ENCODE measurements around the gene CSTPP1.
A peak's percentile ranks its signal among the peaks of the same experiment; 100 is the strongest.
"Not testable (repeated sequence)": the region's sequence is repeated elsewhere in the genome, so short reads cannot be mapped to it uniquely, and the experiment has no call there.

Gene CSTPP1

GRCh38 chr11:46918083-46918787 lies 18.3 kb upstream of the CSTPP1 start, which contains the start of gene LRP4:
Gene LRP4, minus strand, starts transcription at chr11:46918550. Its CDS starts 171 bp downstream, at chr11:46918379.
- peak within 1 kb of the TSS; percentile 77 for H2BK5ac ChIP-seq (ENCODE audit: low read length)
- H2AFZ ChIP-seq (ENCODE audit: low read length) = peak within 1 kb of the TSS; percentile 84
- no peak within 1 kb of the TSS for H2BK120ac ChIP-seq (ENCODE audit: low read depth, low read length)
- H3K14ac ChIP-seq (ENCODE audit: low read length) = peak within 1 kb of the TSS; percentile 78
- no peak for DNase-seq (ENCODE audit: low spot score)
- peak within 1 kb of the TSS; percentile 57 for H2AK5ac ChIP-seq (ENCODE audit: low read depth, low read length)
- H3K18ac ChIP-seq (ENCODE audit: low read length) = peak within 1 kb of the TSS; percentile 94
- no peak within 1 kb of the TSS for H4K8ac ChIP-seq (ENCODE audit: low read depth, low read length)
- no peak within 1 kb of the TSS for H3K4ac ChIP-seq (ENCODE audit: low read length)
- peak within 1 kb of the TSS; percentile 74 to 91 for H3K4me3 ChIP-seq (ENCODE audit: low read length in 2 of 2)
- H2BK12ac ChIP-seq (ENCODE audit: low read length) = no peak within 1 kb of the TSS
- peak within 1 kb of the TSS; percentile 87 for H2BK15ac ChIP-seq (ENCODE audit: low read length)
- H3K4me2 ChIP-seq (ENCODE audit: insufficient read depth, low read length, poor library complexity, severe bottlenecking) = peak within 1 kb of the TSS; percentile 91
- H3K27me3 ChIP-seq (ENCODE audit: control insufficient read depth in 3 of 3, insufficient read depth in 3 of 3, low read depth in 1 of 3, low read length in 3 of 3) = no peaks in the 10 kb centered on the region
- H3K23ac ChIP-seq (ENCODE audit: low read depth, low read length, poor library complexity) = peak within 1 kb of the TSS; percentile 20
- H3K79me1 ChIP-seq (ENCODE audit: low read depth, low read length) = peaks cover 7% of the 10 kb centered on the region
- H3K36me3 ChIP-seq (replicated peaks in 1 of 2; ENCODE audit: control insufficient read depth in 2 of 2, insufficient read depth in 2 of 2, low read length in 2 of 2) = no peaks in the 10 kb centered on the region
- H3K27ac ChIP-seq (replicated peaks; ENCODE audit: low read length) = no peak within 1 kb of the TSS
- no peak within 1 kb of the TSS for H4K91ac ChIP-seq (ENCODE audit: low read depth, low read length, poor library complexity)
- no peaks in the 10 kb centered on the region for H3K9me3 ChIP-seq (replicated peaks in 1 of 2; ENCODE audit: control insufficient read depth in 2 of 2, insufficient read depth in 1 of 2, low read depth in 1 of 2, low read length in 2 of 2)
- peak within 1 kb of the TSS; percentile 80 for H3K9ac ChIP-seq (ENCODE audit: low read depth, low read length, poor library complexity)
- H3K4me1 ChIP-seq (ENCODE audit: control insufficient read depth in 2 of 2, insufficient read depth in 1 of 2, low read depth in 1 of 2, low read length in 2 of 2) = peaks cover 24 to 37% of the 10 kb centered on the region in 2 donors
- WGBS, 2 donors (ENCODE audit: extremely low coverage in 2 of 2, insufficient read length in 2 of 2, insufficient replicate concordance in 1 of 2) = no CpG with 5 or more reads among the region's 97 CpGs

GRCh38 chr11:46918788-46919513 lies 17.6 kb upstream of the CSTPP1 start:
- no peak for DNase-seq (ENCODE audit: low spot score)
- no peaks in the 10 kb centered on the region for H3K36me3 ChIP-seq (replicated peaks in 1 of 2; ENCODE audit: control insufficient read depth in 2 of 2, insufficient read depth in 2 of 2, low read length in 2 of 2)
- no peak overlapping the region for H3K27ac ChIP-seq (replicated peaks; ENCODE audit: low read length)

GRCh38 chr11:46920755-46921154 lies 15.8 kb upstream of the CSTPP1 start:
- WGBS, 2 donors (ENCODE audit: extremely low coverage in 2 of 2, insufficient read length in 2 of 2, insufficient replicate concordance in 1 of 2) = no CpG with 5 or more reads among the region's 4 CpGs
- H4K8ac ChIP-seq (ENCODE audit: low read depth, low read length) = no peak overlapping the region
- peaks cover 10 to 16% of the 10 kb centered on the region in 2 donors for H3K4me1 ChIP-seq (ENCODE audit: control insufficient read depth in 2 of 2, insufficient read depth in 1 of 2, low read depth in 1 of 2, low read length in 2 of 2)
- DNase-seq (ENCODE audit: low spot score) = no peak
- H3K27me3 ChIP-seq (ENCODE audit: control insufficient read depth in 3 of 3, insufficient read depth in 3 of 3, low read depth in 1 of 3, low read length in 3 of 3) = no peaks in the 10 kb centered on the region
- H4K91ac ChIP-seq (ENCODE audit: low read depth, low read length, poor library complexity) = no peak overlapping the region
- H2BK120ac ChIP-seq (ENCODE audit: low read depth, low read length) = no peak overlapping the region
- H3K23ac ChIP-seq (ENCODE audit: low read depth, low read length, poor library complexity) = no peak overlapping the region
- H3K9ac ChIP-seq (ENCODE audit: low read depth, low read length, poor library complexity) = no peak overlapping the region
- H3K9me3 ChIP-seq (replicated peaks in 1 of 2; ENCODE audit: control insufficient read depth in 2 of 2, insufficient read depth in 1 of 2, low read depth in 1 of 2, low read length in 2 of 2) = no peaks in the 10 kb centered on the region
- H3K4me3 ChIP-seq (ENCODE audit: low read length in 2 of 2) = no peak overlapping the region
- H2BK15ac ChIP-seq (ENCODE audit: low read length) = no peak overlapping the region
- H3K14ac ChIP-seq (ENCODE audit: low read length) = no peak overlapping the region
- H2AK5ac ChIP-seq (ENCODE audit: low read depth, low read length) = no peak overlapping the region
- H3K18ac ChIP-seq (ENCODE audit: low read length) = no peak overlapping the region
- no peak overlapping the region for H3K4me2 ChIP-seq (ENCODE audit: insufficient read depth, low read length, poor library complexity, severe bottlenecking)
- no peak overlapping the region for H2BK12ac ChIP-seq (ENCODE audit: low read length)
- peaks cover 7% of the 10 kb centered on the region for H3K79me1 ChIP-seq (ENCODE audit: low read depth, low read length)
- no peak overlapping the region for H3K4ac ChIP-seq (ENCODE audit: low read length)
- no peak overlapping the region for H3K27ac ChIP-seq (replicated peaks; ENCODE audit: low read length)
- H2BK5ac ChIP-seq (ENCODE audit: low read length) = no peak overlapping the region
- peak overlapping the region; percentile 52 for H2AFZ ChIP-seq (ENCODE audit: low read length)
- H3K36me3 ChIP-seq (replicated peaks in 1 of 2; ENCODE audit: control insufficient read depth in 2 of 2, insufficient read depth in 2 of 2, low read length in 2 of 2) = no peaks in the 10 kb centered on the region

More at GRCh38 chr11:46918788-46919513, 17.6 kb upstream of the CSTPP1 start:
- no peak overlapping the region for H3K4ac ChIP-seq (ENCODE audit: low read length)
- peaks cover 18 to 30% of the 10 kb centered on the region in 2 donors for H3K4me1 ChIP-seq (ENCODE audit: control insufficient read depth in 2 of 2, insufficient read depth in 1 of 2, low read depth in 1 of 2, low read length in 2 of 2)
- H2AK5ac ChIP-seq (ENCODE audit: low read depth, low read length) = no peak overlapping the region
- no peak overlapping the region for H2BK12ac ChIP-seq (ENCODE audit: low read length)
- H3K23ac ChIP-seq (ENCODE audit: low read depth, low read length, poor library complexity) = no peak overlapping the region
- H2BK15ac ChIP-seq (ENCODE audit: low read length) = no peak overlapping the region
- H3K27me3 ChIP-seq (ENCODE audit: control insufficient read depth in 3 of 3, insufficient read depth in 3 of 3, low read depth in 1 of 3, low read length in 3 of 3) = no peaks in the 10 kb centered on the region
- H4K91ac ChIP-seq (ENCODE audit: low read depth, low read length, poor library complexity) = no peak overlapping the region
- H2BK5ac ChIP-seq (ENCODE audit: low read length) = no peak overlapping the region
- no peak overlapping the region for H4K8ac ChIP-seq (ENCODE audit: low read depth, low read length)
- peaks cover 7% of the 10 kb centered on the region for H3K79me1 ChIP-seq (ENCODE audit: low read depth, low read length)
- no peak overlapping the region for H3K9ac ChIP-seq (ENCODE audit: low read depth, low read length, poor library complexity)
- WGBS, 2 donors (ENCODE audit: extremely low coverage in 2 of 2, insufficient read length in 2 of 2, insufficient replicate concordance in 1 of 2) = no CpG with 5 or more reads among the region's 17 CpGs
- no peak overlapping the region for H3K14ac ChIP-seq (ENCODE audit: low read length)
- H2BK120ac ChIP-seq (ENCODE audit: low read depth, low read length) = no peak overlapping the region
- no peaks in the 10 kb centered on the region for H3K9me3 ChIP-seq (replicated peaks in 1 of 2; ENCODE audit: control insufficient read depth in 2 of 2, insufficient read depth in 1 of 2, low read depth in 1 of 2, low read length in 2 of 2)
- no peak overlapping the region for H3K18ac ChIP-seq (ENCODE audit: low read length)
- peak overlapping the region; percentile 91 for H3K4me2 ChIP-seq (ENCODE audit: insufficient read depth, low read length, poor library complexity, severe bottlenecking)
- H3K4me3 ChIP-seq (ENCODE audit: low read length in 2 of 2) = peak overlapping the region; percentile 21 to 74
- H2AFZ ChIP-seq (ENCODE audit: low read length) = peak overlapping the region; percentile 84

- not testable (repeated sequence) for H2AK5ac ChIP-seq (ENCODE audit: low read depth, low read length); H2BK5ac ChIP-seq (ENCODE audit: low read length); H2BK15ac ChIP-seq (ENCODE audit: low read length); H3K4me3 ChIP-seq (ENCODE audit: low read length in 2 of 2); H2AFZ ChIP-seq (ENCODE audit: low read length); H3K4me1 ChIP-seq (ENCODE audit: control insufficient read depth in 2 of 2, insufficient read depth in 1 of 2, low read depth in 1 of 2, low read length in 2 of 2); H3K27me3 ChIP-seq (ENCODE audit: control insufficient read depth in 3 of 3, insufficient read depth in 3 of 3, low read depth in 1 of 3, low read length in 3 of 3); H3K23ac ChIP-seq (ENCODE audit: low read depth, low read length, poor library complexity); H3K18ac ChIP-seq (ENCODE audit: low read length); H4K8ac ChIP-seq (ENCODE audit: low read depth, low read length); H4K91ac ChIP-seq (ENCODE audit: low read depth, low read length, poor library complexity); H2BK12ac ChIP-seq (ENCODE audit: low read length); H3K27ac ChIP-seq (replicated peaks; ENCODE audit: low read length); H3K4ac ChIP-seq (ENCODE audit: low read length); H3K36me3 ChIP-seq (replicated peaks in 1 of 2; ENCODE audit: control insufficient read depth in 2 of 2, insufficient read depth in 2 of 2, low read length in 2 of 2); H2BK120ac ChIP-seq (ENCODE audit: low read depth, low read length); H3K79me1 ChIP-seq (ENCODE audit: low read depth, low read length); H3K9ac ChIP-seq (ENCODE audit: low read depth, low read length, poor library complexity); DNase-seq (ENCODE audit: low spot score); H3K9me3 ChIP-seq (replicated peaks in 1 of 2; ENCODE audit: control insufficient read depth in 2 of 2, insufficient read depth in 1 of 2, low read depth in 1 of 2, low read length in 2 of 2); H3K4me2 ChIP-seq (ENCODE audit: insufficient read depth, low read length, poor library complexity, severe bottlenecking); H3K14ac ChIP-seq (ENCODE audit: low read length)
- WGBS, 2 donors (ENCODE audit: extremely low coverage in 2 of 2, insufficient read length in 2 of 2, insufficient replicate concordance in 1 of 2) = no CpG with 5 or more reads among the region's 4 CpGs
These were observed 8.6 kb upstream of the CSTPP1 start for GRCh38 chr11:46927928-46928327.

Data from neuronal stem cell (in vitro differentiated cells).